K562 (cell line): ENCODE data around the gene ANKRD13C. TPM values are rescaled to one million over a fixed set of nuclear protein-coding genes. Genes with fewer than 3 reads are reported as not detected.

Experiments used
- ATAC-seq: fragments of 200-7000 bp; cut with Tn5 transposase; 3 replicates; pipeline ENCODE4 v1.9.1; 2020; ENCODE audit warnings: moderate library complexity
- BruUV-seq: library from RNA; stranded (reverse); fragments of 400-500 nt; replicated peaks from 2 replicates; lab custom pipeline; 2021; lab: Mats Ljungman, UMichigan
- CTCF ChIA-PET: fragments of 300-600 bp; formaldehyde crosslinking; extraction: SDS; loops from one replicate; lab custom pipeline; 2021; ENCODE audit warnings: low intra/inter-chr PET ratio; lab: Yijun Ruan, JAX
- POLR2A ChIA-PET: fragments of 300-600, 350-650 bp; sonication (Branson Sonifier 250); formaldehyde crosslinking; extraction: SDS; loops from one replicate; lab custom pipeline; 2021; ENCODE audit warnings: antibody characterized with exemption, inconsistent platforms; lab: Yijun Ruan, JAX
- DNase-seq, 4 experiments: peaks; one replicate each; pipeline versions ENCODE4 v3.0.0 to v3.0.0-alpha.2; 2011 to 2018; ENCODE audit warnings: low spot score in 3 of 4, mixed read lengths in 3 of 4; ENCODE audit errors: extremely low read depth in 1 of 4
- FAIRE-seq: peaks from 2 replicates; lab custom pipeline; 2011; peaks lifted over from hg19 to GRCh38; lab: Jason Lieb, UNC
- H2AFZ ChIP-seq: 2 replicates; pipeline ENCODE4 v1.6.0; 2011; ENCODE audit warnings: low read depth, low read length, control low read depth, inconsistent platforms
- H3K27ac ChIP-seq: fragments of 200-600 bp; 3 replicates; pipeline ENCODE4 v1.8.0; 2011; ENCODE audit warnings: low read depth, mild to moderate bottlenecking, control low read depth, inconsistent platforms, low read length, moderate library complexity, mixed read lengths; ENCODE audit errors: extremely low read depth
- H3K27me3 ChIP-seq, 2 experiments: fragments of 300-600 bp in 1 of 2; 2 replicates in 1 of 2; 3 replicates in 1 of 2; pipeline versions ENCODE4 v1.6.0 to v1.8.0; 2011; ENCODE audit warnings: inconsistent platforms in 2 of 2, low read length in 2 of 2, mild to moderate bottlenecking in 1 of 2, mixed read lengths in 1 of 2, moderate library complexity in 1 of 2; ENCODE audit not compliant: control insufficient read depth in 2 of 2, insufficient read depth in 2 of 2
- H3K36me3 ChIP-seq: fragments of 300-600 bp; 3 replicates; pipeline ENCODE4 v1.8.0; 2011; ENCODE audit warnings: mild to moderate bottlenecking, low read length, inconsistent platforms; ENCODE audit not compliant: control insufficient read depth, insufficient read depth
- H3K4me1 ChIP-seq, 2 experiments: fragments of 200-600 bp in 1 of 2; replicated peaks in 1 of 2; 2 replicates in 1 of 2; 3 replicates in 1 of 2; pipeline versions ENCODE4 v1.5.1 to v1.8.0; 2011; ENCODE audit warnings: inconsistent platforms in 2 of 2, low read length in 2 of 2, mild to moderate bottlenecking in 1 of 2, mixed read lengths in 1 of 2, moderate library complexity in 1 of 2; ENCODE audit not compliant: control insufficient read depth in 2 of 2, insufficient read depth in 2 of 2
- H3K4me2 ChIP-seq: 2 replicates; pipeline ENCODE4 v1.6.1; 2011; ENCODE audit warnings: low read length, control low read depth, inconsistent platforms, mixed read lengths; ENCODE audit not compliant: insufficient read depth
- H3K4me3 ChIP-seq: fragments of 200-600 bp; sonication (generic), shearing (Covaris generic); 2 replicates; pipeline ENCODE4 v1.5.1; 2016; ENCODE audit warnings: control low read depth, inconsistent platforms
- H3K79me2 ChIP-seq: fragments of 200-600 bp; 3 replicates; pipeline ENCODE4 v1.8.0; 2011; ENCODE audit warnings: low read length, inconsistent platforms; ENCODE audit not compliant: control insufficient read depth, insufficient read depth
- H3K9ac ChIP-seq, 2 experiments: 2 replicates each; pipeline versions ENCODE4 v1.6.0 to v1.6.1; 2011; ENCODE audit warnings: low read depth in 2 of 2, low read length in 2 of 2, control low read depth in 1 of 2, inconsistent platforms in 1 of 2, mild to moderate bottlenecking in 1 of 2, mixed read lengths in 1 of 2; ENCODE audit not compliant: insufficient read depth in 1 of 2
- H3K9me1 ChIP-seq: one replicate; pipeline ENCODE4 v1.6.0; 2011; ENCODE audit warnings: inconsistent platforms, mild to moderate bottlenecking, low read length, moderate library complexity; ENCODE audit not compliant: control insufficient read depth, insufficient read depth
- H3K9me3 ChIP-seq: replicated peaks from 2 replicates; pipeline ENCODE4 v1.5.1; 2011; ENCODE audit warnings: low read depth, low read length, inconsistent platforms; ENCODE audit not compliant: control insufficient read depth, insufficient read depth
- H4K20me1 ChIP-seq: replicated peaks from 2 replicates; pipeline ENCODE4 v1.6.1; 2011; ENCODE audit warnings: low read length, inconsistent platforms, mixed read lengths; ENCODE audit not compliant: control insufficient read depth, insufficient read depth
- ARID1B ChIP-seq: fragments of 450-650 bp; IDR thresholded peaks from 2 replicates; pipeline ENCODE4 v1.6.1; 2016; ENCODE audit warnings: antibody characterized with exemption, mild to moderate bottlenecking, inconsistent platforms
- KLF13 ChIP-seq: fragments of 450-650 bp; IDR thresholded peaks from 2 replicates; pipeline ENCODE4 v1.6.1; 2016; ENCODE audit warnings: missing genetic modification characterization, low read depth, mild to moderate bottlenecking, missing compliant biosample characterization, moderate library complexity, borderline replicate concordance
- LCOR ChIP-seq: sonication (generic); formaldehyde crosslinking; IDR thresholded peaks from 2 replicates; pipeline ENCODE4 v1.8.0; 2022; ENCODE audit warnings: mild to moderate bottlenecking, missing genetic modification reagents
- NR2C1 ChIP-seq, 2 experiments: fragments of 450-650 bp; IDR thresholded peaks; 2 replicates each; pipeline ENCODE4 v1.6.1; 2017; ENCODE audit warnings: mild to moderate bottlenecking in 2 of 2, antibody characterized with exemption in 1 of 2, inconsistent platforms in 1 of 2, missing compliant biosample characterization in 1 of 2, missing genetic modification characterization in 1 of 2
- PURB ChIP-seq: sonication (generic); formaldehyde crosslinking; IDR thresholded peaks from 2 replicates; pipeline ENCODE4 v1.9.0; 2021; ENCODE audit warnings: low read depth, mild to moderate bottlenecking, missing genetic modification reagents
- SPI1 ChIP-seq: IDR thresholded peaks from 2 replicates; pipeline ENCODE4 v1.6.1; 2011; ENCODE audit warnings: low read depth, low read length, control low read depth, borderline replicate concordance
- TBL1XR1 ChIP-seq, 2 experiments: IDR thresholded peaks; 2 replicates each; pipeline ENCODE4 v1.6.1; 2012; ENCODE audit warnings: improper control_type of control experiment in 2 of 2, low read length in 2 of 2, mild to moderate bottlenecking in 1 of 2
- TCF3 ChIP-seq: sonication (generic); formaldehyde crosslinking; IDR thresholded peaks from 2 replicates; pipeline ENCODE4 v1.4.0; 2020; ENCODE audit warnings: mild to moderate bottlenecking, missing genetic modification reagents
- TEAD4 ChIP-seq, 2 experiments: sonication (generic) in 1 of 2; formaldehyde crosslinking in 1 of 2; IDR thresholded peaks; 2 replicates each; pipeline versions ENCODE4 v1.6.1 to v1.8.0; 2012 to 2022; ENCODE audit warnings: borderline replicate concordance in 1 of 2, inconsistent platforms in 1 of 2, low read length in 1 of 2, mild to moderate bottlenecking in 1 of 2, missing genetic modification reagents in 1 of 2
- ZFP30 ChIP-seq: fragments of 250-450 bp; sonication (Bioruptor Pico); IDR thresholded peaks from 2 replicates; pipeline ENCODE4 v1.8.0; 2022; ENCODE audit warnings: moderate library complexity, mild to moderate bottlenecking, inconsistent platforms, borderline replicate concordance
- ZNF592 ChIP-seq: fragments of 450-650 bp; IDR thresholded peaks from 2 replicates; pipeline ENCODE4 v1.6.1; 2017; ENCODE audit warnings: antibody characterized with exemption, mild to moderate bottlenecking
- WGBS: fragments of 100-300 bp; shearing (Covaris generic); methylation state at CpG from one replicate; pipeline ENCODE4 v1.1.6; 2016; ENCODE audit warnings: low coverage, mixed read lengths; ENCODE audit not compliant: insufficient coverage; ENCODE audit errors: missing lambda C conversion rate; 5-methylcytosine and 5-hydroxymethylcytosine counted together
- in situ Hi-C: fragments of 300-500 bp; cut with MboI; formaldehyde crosslinking; loops from 4 replicates; pipeline ENCODE4 v1.15.0; 2018; ENCODE audit warnings: inconsistent platforms, mixed read lengths
- intact Hi-C: fragments of 100-400 bp; cut with micrococcal nuclease; formaldehyde crosslinking; loops from 2 replicates; pipeline ENCODE4 v1.14.2; 2022
- polyA plus RNA-seq, 8 experiments: library from polyadenylated mRNA; depleted of rRNA in 4 of 8; stranded (reverse) in 5 of 8; unstranded in 3 of 8; fragments of >200 nt; fragmentation: Nextera tagmentation in 2 of 8; fragmentation: Illumina TruSeq in 1 of 8; extraction: Ambion mirVana in 2 of 8; extraction: Trizol in 1 of 8; gene quantifications; 2 replicates each; pipeline versions ENCODE4 v1.2.1 to v1.2.3, GENCODE V29; 2011 to 2014; ENCODE audit warnings: inconsistent platforms in 1 of 8, missing spikeins in 1 of 8
- total RNA-seq, 7 experiments: library from RNA; depleted of rRNA in 6 of 7; stranded (reverse); fragments of >200 nt in 6 of 7; fragmentation: Illumina TruSeq in 2 of 7; extraction: Trizol in 2 of 7; gene quantifications; 2 replicates each; pipeline versions ENCODE4 v1.2.1 to v1.2.3, GENCODE V29; 2011 to 2021; ENCODE audit warnings: low replicate concordance in 1 of 7
- TF ChIP-seq, protein P1 (sequence below): fragments of 450-650 bp; IDR thresholded peaks from 2 replicates; pipeline ENCODE4 v1.6.1; 2016; ENCODE audit warnings: mild to moderate bottlenecking

ANKRD13C gene
- total and polyA plus RNA-seq, 9 of the 15 experiments (the other 6 are each of a cell fraction or from before 2014, with no cell fraction given): 3.4 to 22.8 (median 12.5) TPM

GRCh38 chr1:70265946-70266345, 88.6 kb downstream of the ANKRD13C start (continued):
- TF ChIP-seq ZNF592: no peak
- no peak for TF ChIP-seq KLF13
- TF ChIP-seq TBL1XR1 (IDR thresholded peaks at IDR 0.05; ENCODE audit: low read length in 2 of 2): no peak

GRCh38 chr1:70264839-70265238, 89.7 kb downstream of the ANKRD13C start:
- in situ Hi-C loops: no loop called here
- peak; percentile 72 for ATAC-seq
- no peak for FAIRE-seq
- Histone ChIP-seq H4K20me1 (no peaks in the 10 kb centered on the region), H3K9me1 (no peaks in the 10 kb centered on the region), H3K27me3 (no peaks in the 10 kb centered on the region), H3K4me2 (no peak overlapping the region), H3K9me3 (no peaks in the 10 kb centered on the region), H3K4me3 (no peak overlapping the region), H3K36me3 (peaks cover 26% of the 10 kb centered on the region; the same call in 2 of the 3 replicates), H3K4me1 (no peaks in the 10 kb centered on the region; a peak in 1 of 5 replicates), H2AFZ (no peak overlapping the region), H3K27ac (peak overlapping the region; percentile 17; the same call in 1 of the 3 replicates), H3K79me2 (no peaks in the 10 kb centered on the region), H3K9ac (no peak overlapping the region; a peak in 1 of 4 replicates)
- CTCF ChIA-PET: no interaction called here
- POLR2A ChIA-PET: interaction anchor here (0.5 kb wide), 1 partner anchor 104 kb away, joined by 3 read pairs; no protein-coding TSS in a partner anchor
- WGBS: 35% methylated on average over 7 of the region's 7 CpGs
- BruUV-seq: no TSS peak
- DNase-seq: peak in 2 of 4 experiments; percentile 16 to 40
- intact Hi-C loops: no loop called here
- no peak for TF ChIP-seq ZFP30 (CRISPR knock-in tag)
- TF ChIP-seq SPI1: no peak
- TF ChIP-seq LCOR: no peak
- no peak for TF ChIP-seq PURB (CRISPR knock-in tag)
- no peak for TF ChIP-seq NR2C1 (IDR thresholded peaks at IDR 0.05)
- 0 out of 2 replicates have a peak, but pooled peaks have one; percentile 33 for TF ChIP-seq NR2C1 (tag; IDR thresholded peaks at IDR 0.05)
- TF ChIP-seq, protein P1, sequence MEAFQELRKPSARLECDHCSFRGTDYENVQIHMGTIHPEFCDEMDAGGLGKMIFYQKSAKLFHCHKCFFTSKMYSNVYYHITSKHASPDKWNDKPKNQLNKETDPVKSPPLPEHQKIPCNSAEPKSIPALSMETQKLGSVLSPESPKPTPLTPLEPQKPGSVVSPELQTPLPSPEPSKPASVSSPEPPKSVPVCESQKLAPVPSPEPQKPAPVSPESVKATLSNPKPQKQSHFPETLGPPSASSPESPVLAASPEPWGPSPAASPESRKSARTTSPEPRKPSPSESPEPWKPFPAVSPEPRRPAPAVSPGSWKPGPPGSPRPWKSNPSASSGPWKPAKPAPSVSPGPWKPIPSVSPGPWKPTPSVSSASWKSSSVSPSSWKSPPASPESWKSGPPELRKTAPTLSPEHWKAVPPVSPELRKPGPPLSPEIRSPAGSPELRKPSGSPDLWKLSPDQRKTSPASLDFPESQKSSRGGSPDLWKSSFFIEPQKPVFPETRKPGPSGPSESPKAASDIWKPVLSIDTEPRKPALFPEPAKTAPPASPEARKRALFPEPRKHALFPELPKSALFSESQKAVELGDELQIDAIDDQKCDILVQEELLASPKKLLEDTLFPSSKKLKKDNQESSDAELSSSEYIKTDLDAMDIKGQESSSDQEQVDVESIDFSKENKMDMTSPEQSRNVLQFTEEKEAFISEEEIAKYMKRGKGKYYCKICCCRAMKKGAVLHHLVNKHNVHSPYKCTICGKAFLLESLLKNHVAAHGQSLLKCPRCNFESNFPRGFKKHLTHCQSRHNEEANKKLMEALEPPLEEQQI: no peak
- peak; percentile 30; the same call in 1 of the 2 replicates for TF ChIP-seq ARID1B
- peak; percentile 47 for TF ChIP-seq TEAD4 (IDR thresholded peaks at IDR 0.05; ENCODE audit: low read length)
- no peak for TF ChIP-seq TEAD4 (CRISPR knock-in tag; IDR thresholded peaks at IDR 0.05; ENCODE audit: borderline replicate concordance)
- peak; percentile 48 for TF ChIP-seq TCF3 (CRISPR knock-in tag)
